HG02884 (cell line): ENCODE data around the gene TDRD9.
"Not testable (repeated sequence)": the region's sequence is repeated elsewhere in the genome, so short reads cannot be mapped to it uniquely, and the experiment has no call there.

Experiments
- ATAC-seq: cut with Tn5 transposase; IDR thresholded peaks from one replicate; pipeline ENCODE4 v1.9.1; 2021; ENCODE audit warnings: mild to moderate bottlenecking, moderate library complexity; ENCODE audit not compliant: unreplicated experiment

The TDRD9 gene

GRCh38 chr14:103980623-103981238 is 52.5 kb downstream of the TDRD9 start:
- ATAC-seq = not testable (repeated sequence)

GRCh38 chr14:103984196-103984595 is 55.9 kb downstream of the TDRD9 start:
- no peak for ATAC-seq

- no peak for ATAC-seq
Measured at GRCh38 chr14:103989034-103989433, 60.8 kb downstream of the TDRD9 start.

- no peak for ATAC-seq
Measured at GRCh38 chr14:103989964-103990363, 61.7 kb downstream of the TDRD9 start.

GRCh38 chr14:103994535-103995184 is 66.4 kb downstream of the TDRD9 start:
- ATAC-seq = no peak

GRCh38 chr14:103995876-103996275 is 67.6 kb downstream of the TDRD9 start:
- ATAC-seq = no peak

- no peak for ATAC-seq
Measured at GRCh38 chr14:103997391-103997790, 69.1 kb downstream of the TDRD9 start.

GRCh38 chr14:103998027-103998426 is 69.8 kb downstream of the TDRD9 start:
- no peak for ATAC-seq

GRCh38 chr14:103999795-104000440 is 71.7 kb downstream of the TDRD9 start:
- ATAC-seq = no peak

GRCh38 chr14:104001003-104001402 is 72.7 kb downstream of the TDRD9 start:
- ATAC-seq = no peak

- ATAC-seq = no peak
Measured at GRCh38 chr14:104003616-104004015, 75.4 kb downstream of the TDRD9 start.

GRCh38 chr14:104004849-104005248 is 76.6 kb downstream of the TDRD9 start:
- ATAC-seq = no peak

- no peak for ATAC-seq
Measured at GRCh38 chr14:104005489-104005888, 77.2 kb downstream of the TDRD9 start.

GRCh38 chr14:104007121-104007520 is 78.9 kb downstream of the TDRD9 start:
- no peak for ATAC-seq

GRCh38 chr14:104009297-104009696 is 81.0 kb downstream of the TDRD9 start:
- ATAC-seq = no peak

- ATAC-seq = no peak
Measured at GRCh38 chr14:104011824-104012517, 83.7 kb downstream of the TDRD9 start.

GRCh38 chr14:104014764-104015163 is 86.5 kb downstream of the TDRD9 start:
- no peak for ATAC-seq

GRCh38 chr14:104016873-104017650 is 88.8 kb downstream of the TDRD9 start:
- ATAC-seq = no peak

- no peak for ATAC-seq
Measured at GRCh38 chr14:104019029-104019428, 90.8 kb downstream of the TDRD9 start.

GRCh38 chr14:104019806-104020205 is 91.5 kb downstream of the TDRD9 start:
- ATAC-seq = no peak

- no peak for ATAC-seq
Measured at GRCh38 chr14:104020471-104020870, 92.2 kb downstream of the TDRD9 start.
